GM19468 (cell line): ENCODE results near the gene LIMCH1.
"Not testable (repeated sequence)": the region's sequence is repeated elsewhere in the genome, so short reads cannot be mapped to it uniquely, and the experiment has no call there.

ENCODE experiments used
- ATAC-seq: cut with Tn5 transposase; IDR thresholded peaks from one replicate; pipeline ENCODE4 v1.9.1; 2021; ENCODE audit warnings: mild to moderate bottlenecking, moderate library complexity, moderate number of reproducible peaks; ENCODE audit not compliant: unreplicated experiment; ENCODE audit errors: extremely low read depth

The LIMCH1 gene

GRCh38 chr4:41665636-41666207 lies 127.8 kb downstream of the LIMCH1 start:
- no peak for ATAC-seq

- ATAC-seq, result no peak
Observed at GRCh38 chr4:41668024-41668423, 130.1 kb downstream of the LIMCH1 start.

DNA sequence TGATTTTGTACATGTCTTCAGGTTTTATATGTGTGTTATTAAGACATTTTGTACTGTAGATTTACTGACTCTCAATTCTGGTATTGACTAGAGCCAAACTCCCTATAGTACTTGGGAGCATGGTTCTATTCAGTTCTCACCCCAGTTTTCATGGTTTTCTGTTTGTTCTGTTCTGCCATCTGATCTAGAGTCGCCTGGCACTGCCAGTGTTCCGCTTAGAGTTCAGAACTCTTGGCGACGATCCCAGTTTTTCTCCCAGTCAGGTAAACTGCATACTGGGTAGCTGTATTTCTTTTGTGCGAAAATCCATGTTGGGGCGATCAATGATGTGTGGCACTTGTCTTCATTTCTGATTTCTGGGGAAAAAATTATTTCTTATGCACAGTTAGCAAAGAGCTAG lies 132.6 kb downstream of the LIMCH1 start:
- ATAC-seq, result no peak

- ATAC-seq, result no peak
Observed at GRCh38 chr4:41670982-41671381, 133.0 kb downstream of the LIMCH1 start.

DNA sequence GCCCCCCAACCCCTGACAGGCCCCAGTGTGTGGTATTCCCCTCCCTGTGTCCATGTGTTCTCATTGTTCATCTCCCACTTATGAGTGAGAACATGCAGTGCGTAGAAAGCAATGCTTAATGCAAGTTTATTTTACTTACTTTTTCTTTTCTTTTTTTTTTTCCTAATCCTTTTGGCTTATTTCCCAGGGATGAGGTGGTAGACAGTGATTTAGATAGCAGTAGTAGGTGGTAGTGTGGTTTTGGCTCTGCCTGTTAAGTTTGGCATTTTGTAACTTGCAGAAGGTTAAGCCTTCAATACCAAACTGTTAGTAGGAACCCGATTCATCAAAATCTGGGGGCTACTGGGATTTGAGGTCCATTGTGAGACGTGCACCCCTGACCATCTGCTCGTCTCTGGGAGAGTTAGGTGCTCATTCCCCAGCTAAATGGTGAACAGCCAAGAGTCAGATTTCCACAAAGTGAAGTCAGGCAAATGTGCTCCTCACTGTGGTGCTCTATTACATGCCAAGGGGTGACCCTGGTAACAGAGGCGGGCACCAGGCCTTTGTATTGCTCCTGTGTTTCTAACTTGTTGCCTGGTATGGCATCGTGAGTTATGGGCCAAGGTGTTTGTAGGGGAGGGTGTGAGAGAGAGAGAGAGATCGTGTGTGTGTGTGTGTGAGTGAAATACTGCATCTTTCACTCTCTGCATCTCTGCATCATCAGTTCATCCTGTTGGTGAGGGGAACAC lies 140.3 kb downstream of the LIMCH1 start:
- no peak for ATAC-seq

GRCh38 chr4:41678951-41679350 lies 141.0 kb downstream of the LIMCH1 start:
- ATAC-seq, result no peak

DNA sequence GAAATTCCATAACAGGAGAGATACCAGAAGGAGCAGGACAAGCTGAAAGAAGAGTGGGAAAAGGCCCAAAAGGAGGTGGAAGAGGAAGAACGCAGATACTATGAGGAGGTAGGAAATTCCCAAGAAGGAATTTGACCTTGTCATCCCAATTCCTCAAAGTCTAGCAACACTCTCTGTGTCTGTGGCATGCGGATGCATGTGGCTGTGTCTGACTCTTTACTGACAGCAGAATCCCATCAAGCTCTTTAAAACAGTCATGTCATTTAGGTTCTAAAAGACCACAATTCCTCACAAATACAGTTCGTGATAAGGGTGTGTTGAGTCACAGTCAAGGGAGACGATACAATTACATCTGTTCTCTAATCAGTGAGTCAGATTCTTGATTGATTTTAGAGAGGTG lies 142.0 kb downstream of the LIMCH1 start:
- no peak for ATAC-seq

DNA sequence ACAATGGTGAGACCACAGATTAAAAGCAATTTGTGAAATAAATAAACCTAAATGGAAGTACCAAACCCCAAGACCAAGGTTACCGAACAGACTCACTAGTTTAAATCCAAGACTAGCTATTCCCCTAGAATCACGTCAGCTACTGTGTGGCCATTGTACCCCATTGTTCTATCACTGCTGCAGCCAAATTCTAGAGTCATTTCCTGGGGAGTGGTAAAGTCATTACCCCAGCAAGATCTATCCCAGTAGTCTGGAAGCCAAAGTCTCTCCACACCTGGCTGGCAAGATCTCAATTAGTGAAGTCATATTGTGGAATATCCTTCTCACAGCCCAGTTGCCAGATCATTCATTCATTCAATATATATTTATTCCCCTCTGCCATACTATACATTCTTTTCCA lies 143.1 kb downstream of the LIMCH1 start:
- ATAC-seq, result no peak

- no peak for ATAC-seq
Observed at GRCh38 chr4:41683326-41683725, 145.4 kb downstream of the LIMCH1 start.

DNA sequence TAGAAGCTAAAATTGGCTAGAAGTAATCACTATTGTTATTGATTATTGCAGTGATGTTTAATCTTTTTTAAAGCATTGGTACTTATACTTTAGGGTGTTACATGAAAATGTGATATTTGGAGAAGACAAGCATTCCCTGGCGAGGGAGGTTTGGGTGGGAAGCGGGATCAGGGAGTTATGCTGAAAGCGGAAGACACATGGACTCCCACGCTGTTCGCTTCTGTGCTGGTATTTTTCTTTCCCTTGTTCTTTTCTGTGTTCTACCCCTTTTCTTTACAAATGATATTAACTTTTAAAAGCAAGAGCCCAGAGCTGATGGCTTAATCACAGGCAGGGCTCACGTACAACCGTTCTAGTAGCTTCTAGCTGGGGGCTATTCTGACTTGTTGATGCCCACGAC lies 148.9 kb downstream of the LIMCH1 start:
- no peak for ATAC-seq

- ATAC-seq, result no peak
Observed at GRCh38 chr4:41687971-41688370, 150.0 kb downstream of the LIMCH1 start.

DNA sequence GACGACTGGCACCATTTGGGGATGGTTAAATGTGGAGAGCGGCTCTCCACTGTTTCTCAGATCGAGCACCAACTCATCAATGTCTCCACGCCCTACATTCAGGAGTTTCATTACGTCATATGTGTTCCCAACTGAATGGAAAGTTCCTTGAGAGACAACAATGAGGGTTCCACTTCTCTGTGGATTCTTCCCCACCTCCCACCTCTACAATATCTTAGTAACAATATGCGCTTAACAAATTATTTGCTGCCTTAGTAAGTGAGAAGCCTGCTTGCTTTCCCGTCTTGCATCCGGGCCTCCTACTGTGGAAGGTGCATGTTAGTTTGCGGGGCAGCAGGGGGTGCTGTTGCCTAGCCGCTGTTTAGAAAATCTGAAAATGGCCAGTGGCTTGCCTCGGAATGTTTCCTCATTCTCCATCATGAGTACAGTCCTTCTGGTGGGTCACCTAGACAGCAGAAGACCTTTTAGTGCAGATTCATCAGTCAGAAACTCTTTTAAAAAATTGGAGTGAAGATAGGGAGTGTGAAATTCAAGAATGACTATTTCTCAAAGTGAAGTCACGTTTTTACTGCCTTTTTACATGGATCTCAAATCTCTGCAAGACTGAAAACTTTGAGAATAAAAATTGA lies 154.9 kb downstream of the LIMCH1 start:
- ATAC-seq, result no peak

- ATAC-seq, result no peak
Observed at GRCh38 chr4:41693629-41694028, 155.7 kb downstream of the LIMCH1 start.

- ATAC-seq, result no peak
Observed at GRCh38 chr4:41696131-41696530, 158.2 kb downstream of the LIMCH1 start.

GRCh38 chr4:41696763-41697162 lies 158.8 kb downstream of the LIMCH1 start:
- ATAC-seq, result no peak

- no peak for ATAC-seq
Observed at GRCh38 chr4:41701983-41702382, 164.0 kb downstream of the LIMCH1 start.

- no peak for ATAC-seq
Observed at GRCh38 chr4:41702770-41703169, 164.8 kb downstream of the LIMCH1 start.

DNA sequence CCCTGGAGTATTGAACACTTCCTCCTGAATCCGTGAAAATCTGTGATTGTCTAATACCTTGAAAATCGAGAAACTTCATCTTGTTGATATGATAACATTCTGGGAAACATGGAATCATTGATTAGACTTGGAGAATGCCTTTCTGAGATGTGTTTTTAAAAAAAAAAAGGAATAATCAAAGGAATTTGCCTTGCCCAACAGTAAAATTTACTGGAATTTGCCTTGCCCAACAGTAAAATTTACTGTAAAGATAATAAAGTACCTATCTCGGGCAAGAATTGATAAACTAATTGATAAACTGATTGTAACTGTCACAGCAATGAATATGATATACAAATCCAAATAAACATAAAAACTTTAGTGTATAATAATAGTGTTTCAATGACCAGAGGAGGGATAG lies 165.8 kb downstream of the LIMCH1 start:
- no peak for ATAC-seq

DNA sequence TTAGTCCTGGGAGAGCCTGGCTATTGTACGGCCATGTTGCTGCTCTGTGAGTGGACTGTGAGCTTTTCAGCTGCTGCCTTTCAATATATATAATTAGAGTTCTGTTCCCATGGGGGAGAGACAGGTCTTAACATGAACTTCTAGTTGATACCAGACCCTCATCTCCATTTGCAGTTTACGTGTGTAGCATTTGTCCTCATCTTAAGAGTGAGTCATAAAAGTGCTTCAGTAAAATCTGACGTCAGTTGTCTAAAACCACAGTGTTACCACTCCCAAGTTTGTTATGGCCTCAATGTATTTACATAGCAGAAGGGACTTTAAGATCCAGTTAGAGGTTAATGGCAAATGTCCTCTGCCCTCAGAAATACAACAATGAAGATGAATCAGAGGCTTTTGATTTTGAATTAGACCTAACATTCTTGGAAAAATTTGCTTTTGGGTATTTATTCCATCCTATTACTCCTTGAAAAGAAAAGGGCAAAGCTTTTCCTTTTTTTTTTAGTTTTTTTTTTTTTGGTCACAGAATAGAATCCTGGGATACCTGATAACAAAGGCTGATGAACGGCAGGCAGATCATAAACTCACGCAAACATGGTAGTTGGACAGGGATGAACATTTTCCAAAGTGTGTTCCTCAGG lies 172.0 kb downstream of the LIMCH1 start:
- no peak for ATAC-seq

DNA sequence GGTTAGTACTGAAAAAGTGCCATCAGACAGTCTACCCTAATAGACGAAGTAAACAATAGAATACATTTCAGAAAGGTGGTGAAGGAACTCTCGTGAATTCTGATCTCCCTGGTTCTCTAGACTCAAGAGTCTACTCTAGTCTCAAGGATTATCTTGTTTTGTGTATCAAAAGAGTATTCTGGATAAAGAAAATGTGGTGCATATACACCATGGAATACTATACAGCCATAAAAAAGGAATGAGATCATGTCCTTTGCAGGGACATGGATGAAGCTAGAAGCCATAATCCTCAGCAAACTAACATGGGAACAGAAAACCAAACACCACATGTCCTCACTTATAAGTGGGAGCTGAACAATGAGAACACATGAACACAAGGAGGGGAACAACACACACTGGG lies 173.7 kb downstream of the LIMCH1 start:
- ATAC-seq, result not testable (repeated sequence)

- ATAC-seq, result no peak
Observed at GRCh38 chr4:41712425-41712824, 174.5 kb downstream of the LIMCH1 start.
